Activated CD4-positive, alpha-beta T cell treated with anti-CD3 and anti-CD28 coated beads, Interleukin-2, amount 50 U/mL, for 24 hours (primary cell): ENCODE results near the gene EBF3.

ENCODE experiments used
- DNase-seq, 2 donors: peaks; one replicate each; pipeline ENCODE4 v3.0.0-alpha.2; 2020; ENCODE audit warnings: low read depth in 1 of 2, low spot score in 1 of 2

EBF3 gene

GRCh38 chr10:129971381-129972144 is 7.5 kb upstream of the EBF3 start:
- DNase-seq = no peak

GRCh38 chr10:129970465-129971364 is 6.6 kb upstream of the EBF3 start:
- no peak for DNase-seq

DNA sequence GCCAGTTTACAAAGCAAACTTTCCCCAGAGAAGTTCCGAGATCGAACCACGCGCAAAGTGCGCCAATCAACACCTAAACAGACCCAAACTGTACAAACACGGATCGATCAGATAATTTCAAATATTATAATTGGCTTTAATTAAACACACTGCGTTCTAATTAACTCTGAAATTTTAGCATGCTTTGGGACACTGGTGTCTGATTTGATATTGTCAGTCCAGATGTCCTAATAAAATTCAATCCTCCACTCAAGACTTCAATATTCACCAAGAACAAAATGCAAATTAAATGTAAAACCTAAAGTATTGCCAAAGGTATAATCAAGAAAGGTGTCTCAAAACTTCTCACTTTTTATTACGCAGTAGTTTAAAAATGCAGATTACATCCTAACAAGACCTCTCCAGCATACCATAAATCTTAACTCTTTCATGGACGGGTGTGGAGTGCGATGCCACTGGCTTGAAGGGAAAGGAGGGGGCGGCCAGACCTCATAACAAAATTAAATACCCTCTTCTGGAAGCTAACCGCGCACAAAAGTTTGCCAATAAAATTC is 5.9 kb upstream of the EBF3 start:
- DNase-seq = no peak

GRCh38 chr10:129969184-129969910 is 5.3 kb upstream of the EBF3 start:
- DNase-seq = no peak

DNA sequence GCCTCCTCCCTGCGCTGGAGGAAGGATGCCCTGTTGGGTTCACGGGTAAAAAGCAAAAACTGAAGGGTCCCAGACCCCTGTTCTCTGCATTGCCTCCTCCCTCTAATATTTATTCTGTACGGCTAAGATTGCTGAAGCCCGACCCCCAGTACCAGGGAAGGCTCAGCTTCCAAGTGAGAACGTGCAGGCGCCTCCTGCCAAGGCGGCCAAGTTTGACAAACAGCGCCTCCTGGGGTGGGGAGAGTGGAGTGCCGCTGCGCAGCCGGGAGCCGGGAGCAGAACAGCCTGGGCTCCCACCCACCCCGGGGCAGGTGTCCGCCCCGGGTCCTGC is 4.7 kb upstream of the EBF3 start:
- no peak for DNase-seq

DNA sequence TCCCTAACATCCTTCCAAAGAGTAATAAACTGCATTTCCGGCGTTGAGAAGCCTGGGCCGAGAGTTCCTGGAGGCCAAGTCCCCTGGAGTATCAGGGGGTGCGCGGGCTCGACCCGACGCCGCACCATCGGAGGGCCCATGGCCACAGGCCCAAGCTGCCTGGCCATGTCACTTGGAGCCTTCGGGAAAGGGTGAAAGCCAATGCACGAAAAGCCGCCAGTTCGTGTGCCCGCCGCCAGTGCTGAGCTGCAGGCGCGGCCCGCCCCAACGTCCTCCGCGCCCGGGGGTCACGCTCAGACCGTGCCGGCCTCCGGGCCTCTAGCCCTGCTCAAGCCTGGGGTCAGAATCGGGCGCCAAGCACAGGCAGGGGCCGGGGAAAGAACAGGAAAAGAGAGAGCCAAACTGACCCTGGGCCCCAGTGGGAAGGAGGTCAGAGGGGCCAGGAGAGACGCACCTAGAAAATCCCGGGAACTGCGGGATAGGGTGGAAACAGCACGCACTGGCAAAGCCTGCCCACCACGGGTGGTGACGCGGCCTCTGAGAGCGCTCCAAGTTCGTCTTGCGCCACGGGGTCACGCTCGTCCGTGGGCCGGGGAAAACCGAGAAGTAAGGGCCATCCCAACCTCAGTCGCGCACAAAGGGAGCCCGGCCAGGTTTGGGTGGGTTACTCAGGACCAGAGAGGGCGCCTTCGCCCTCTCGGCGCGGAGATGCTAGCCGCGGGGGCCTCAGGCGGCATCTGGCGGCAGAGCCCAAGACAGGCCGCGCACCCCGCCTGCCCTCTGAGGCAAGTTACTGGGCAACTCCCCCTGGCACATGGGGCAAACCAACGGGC is 4.2 kb upstream of the EBF3 start:
- no peak for DNase-seq

DNA sequence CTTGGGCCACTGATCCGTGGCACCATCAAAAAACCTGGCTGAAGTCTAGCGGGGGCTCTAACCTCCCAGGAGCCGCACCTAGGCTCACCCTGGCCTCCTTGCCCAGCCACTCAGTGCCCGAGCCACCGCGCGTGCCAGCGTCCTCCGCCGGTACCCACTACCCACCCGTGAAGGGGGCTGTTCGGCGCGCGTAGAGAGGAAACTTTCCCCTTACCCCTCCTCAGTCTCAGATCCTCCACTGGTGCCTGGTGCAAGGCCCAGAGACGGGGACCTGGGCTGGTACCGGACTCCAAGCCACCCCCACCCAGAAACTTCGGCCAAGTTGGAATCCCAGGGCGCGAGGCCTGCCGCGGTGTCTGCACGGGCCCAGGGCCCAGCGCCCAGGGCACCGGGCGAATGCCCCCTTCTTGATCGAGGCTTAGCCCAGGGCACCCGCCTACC is 3.5 kb upstream of the EBF3 start:
- no peak for DNase-seq

- no peak for DNase-seq
Observed at GRCh38 chr10:129966889-129967578, 3.0 kb upstream of the EBF3 start.

- DNase-seq = no peak
Observed at GRCh38 chr10:129966370-129966888, 2.4 kb upstream of the EBF3 start.

DNA sequence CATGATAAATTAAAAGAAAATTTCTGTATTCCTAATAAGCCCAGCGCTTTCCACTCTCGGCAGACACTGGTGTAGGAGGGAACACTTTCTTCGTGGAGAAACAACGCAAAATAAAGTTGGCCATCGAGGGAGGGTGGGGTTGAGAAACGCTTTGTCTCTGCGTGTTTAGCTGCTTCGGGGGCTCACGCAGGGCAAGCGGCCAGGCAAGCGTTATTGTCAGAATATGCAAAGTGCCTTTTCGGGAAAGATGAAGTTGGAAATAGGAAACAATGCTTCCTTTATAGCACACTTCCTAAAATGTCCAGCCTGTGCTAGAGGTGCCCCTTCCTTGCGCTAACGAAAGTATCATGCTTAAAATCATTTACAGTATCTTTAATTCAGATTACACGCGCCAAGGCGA is 1.9 kb upstream of the EBF3 start:
- no peak for DNase-seq

DNA sequence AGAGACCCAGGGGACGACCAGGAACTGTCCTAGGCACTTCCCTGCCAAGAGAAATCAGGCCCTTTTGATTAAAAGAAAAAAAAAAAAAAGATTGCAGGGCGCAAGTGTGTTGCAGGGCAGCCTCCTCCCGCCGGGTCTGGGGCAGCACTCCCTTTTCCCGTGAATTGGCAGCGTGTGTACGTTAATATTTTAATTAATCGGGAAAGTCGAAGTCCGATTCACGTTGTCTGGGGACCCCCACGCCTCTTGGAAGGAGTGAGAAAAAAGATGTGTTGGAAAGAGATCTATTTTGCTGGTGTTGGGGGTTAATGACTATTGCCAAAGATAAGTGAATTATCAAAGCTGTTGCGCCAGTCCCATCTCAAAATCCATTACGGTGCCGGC is 1.3 kb upstream of the EBF3 start:
- no peak for DNase-seq

- no peak for DNase-seq
Observed at GRCh38 chr10:129964611-129965424, 744 bp upstream of the EBF3 start.

DNA sequence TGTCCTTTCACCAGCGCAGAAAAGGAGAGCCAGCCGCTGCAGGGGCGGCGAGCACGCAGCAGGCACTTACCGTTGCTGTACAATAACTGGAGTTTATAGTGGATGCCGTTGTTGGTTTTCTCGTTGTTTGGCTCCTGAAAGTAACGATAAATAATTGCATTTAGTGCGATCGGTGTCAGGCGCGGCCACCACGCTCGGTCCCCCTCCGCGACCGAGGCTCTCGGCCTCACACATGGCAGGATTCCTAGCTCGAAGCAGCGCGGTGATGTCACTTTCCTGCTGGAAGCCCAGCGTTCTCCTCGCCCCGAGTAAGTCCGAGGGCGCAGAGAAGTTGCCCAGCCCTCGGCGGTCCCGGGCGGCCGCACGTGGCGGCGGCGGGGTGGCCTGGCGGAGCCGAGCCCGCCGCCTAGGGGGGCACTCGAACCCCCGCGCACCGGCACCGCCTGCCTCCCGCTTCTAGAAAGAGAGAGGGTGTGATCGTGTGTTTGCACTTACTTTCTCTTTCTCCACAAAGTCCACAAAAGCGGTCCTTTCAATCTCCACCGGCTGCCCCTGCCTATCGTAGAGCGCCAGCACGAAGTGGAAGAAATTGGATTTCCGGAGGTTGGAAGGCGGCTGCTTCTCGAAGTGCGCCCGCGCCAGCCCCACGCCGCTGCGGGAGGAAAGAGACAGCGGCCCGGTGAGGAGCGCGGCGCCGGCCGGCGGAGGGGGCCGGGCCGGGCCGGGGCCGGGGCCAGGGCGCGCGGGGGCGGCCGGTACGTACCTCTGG is 1.0 kb downstream of the EBF3 start:
- DNase-seq = no peak

- DNase-seq = no peak
Observed at GRCh38 chr10:129962031-129962871, 1.8 kb downstream of the EBF3 start.

DNA sequence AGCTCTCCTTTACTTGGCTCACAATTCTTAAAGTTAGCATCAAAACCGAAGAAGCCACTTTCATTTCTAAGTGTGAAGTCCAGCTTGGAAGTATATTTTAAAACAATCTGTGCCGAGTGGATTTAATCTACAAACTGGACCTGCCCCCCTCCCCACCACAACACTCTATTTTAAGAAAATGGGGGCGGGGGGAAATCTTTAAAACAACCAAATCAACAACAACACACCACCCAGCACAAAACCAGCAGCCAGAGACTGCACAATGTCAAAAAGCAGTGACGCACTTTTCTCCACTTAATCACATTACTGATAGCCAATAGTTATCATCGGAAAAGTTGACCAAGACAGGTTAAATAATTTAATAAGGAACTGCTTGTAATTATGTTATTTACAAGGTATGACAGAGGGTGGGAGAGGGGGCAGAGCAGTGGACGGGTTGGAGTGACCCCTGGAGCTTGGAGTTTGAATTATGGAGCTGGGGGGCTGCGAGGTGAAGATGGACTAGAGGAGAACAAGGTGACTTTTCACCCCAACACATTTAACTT is 2.8 kb downstream of the EBF3 start:
- no peak for DNase-seq

DNA sequence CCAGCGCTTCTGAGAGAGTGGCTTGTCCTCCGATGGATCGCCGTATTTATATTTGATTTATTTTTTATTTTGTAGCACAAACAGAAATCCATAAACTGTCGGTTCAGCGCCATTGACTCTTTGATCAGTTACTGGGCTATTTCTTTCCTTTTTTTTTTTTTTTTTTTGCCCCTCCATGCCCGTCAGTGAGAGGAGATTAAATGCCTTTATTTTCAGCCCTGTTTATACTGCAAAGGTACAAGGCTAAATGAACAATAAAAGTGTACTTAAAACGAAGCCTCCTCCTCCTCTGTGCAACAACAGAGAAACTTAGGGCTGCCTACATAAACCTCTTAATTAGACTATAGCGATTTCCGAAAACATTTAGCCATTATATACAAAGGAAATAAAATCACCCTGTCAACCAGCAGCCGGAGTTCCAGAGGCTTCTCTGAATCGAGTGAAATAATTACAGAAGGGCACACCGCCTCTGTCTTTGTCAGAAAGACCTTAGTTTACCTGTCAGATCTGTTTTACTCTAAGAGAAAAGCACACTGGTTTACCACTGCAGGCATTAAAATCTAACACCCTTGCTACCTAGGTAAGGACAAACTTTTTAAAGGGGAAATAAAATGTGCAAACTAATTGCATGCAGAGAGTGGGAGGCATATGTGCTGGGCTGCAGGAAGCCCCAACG is 3.5 kb downstream of the EBF3 start:
- no peak for DNase-seq
